SJCRH30 (cell line): ENCODE results near the gene CD72. TPM values are rescaled to one million over a fixed set of nuclear protein-coding genes. Genes with fewer than 3 reads are reported as not detected.

Source experiments
- DNase-seq, 2 experiments: peaks; one replicate each; pipeline ENCODE4 v3.0.0-alpha.2; 2015 to 2020
- H3K27ac ChIP-seq: fragments of 250-450 bp; sonication (Bioruptor Pico); 2 replicates; pipeline ENCODE4 v1.5.1; 2020; ENCODE audit warnings: mild to moderate bottlenecking, moderate library complexity
- H3K27me3 ChIP-seq: fragments of 250-450 bp; sonication (Bioruptor Pico); 2 replicates; pipeline ENCODE4 v1.5.1; 2020; ENCODE audit warnings: mild to moderate bottlenecking, moderate library complexity
- H3K36me3 ChIP-seq: fragments of 250-450 bp; sonication (Bioruptor Pico); 2 replicates; pipeline ENCODE4 v1.5.1; 2020; ENCODE audit warnings: mild to moderate bottlenecking, moderate library complexity
- H3K4me1 ChIP-seq: fragments of 250-450 bp; sonication (Bioruptor Pico); 2 replicates; pipeline ENCODE4 v1.5.1; 2020; ENCODE audit warnings: mild to moderate bottlenecking, moderate library complexity
- H3K4me3 ChIP-seq: fragments of 250-450 bp; sonication (Bioruptor Pico); 2 replicates; pipeline ENCODE4 v1.5.1; 2020; ENCODE audit warnings: mild to moderate bottlenecking, moderate library complexity
- H3K9me3 ChIP-seq: fragments of 250-450 bp; sonication (Bioruptor Pico); replicated peaks from 2 replicates; pipeline ENCODE4 v1.5.1; 2020; ENCODE audit warnings: mild to moderate bottlenecking, moderate library complexity
- total RNA-seq: library from RNA; depleted of rRNA; stranded (reverse); fragments of >200 nt; shearing (Covaris generic); gene quantifications from 2 replicates; pipeline ENCODE4 v1.2.3, GENCODE V29; 2014; rRNA removed

The CD72 gene, protein sequence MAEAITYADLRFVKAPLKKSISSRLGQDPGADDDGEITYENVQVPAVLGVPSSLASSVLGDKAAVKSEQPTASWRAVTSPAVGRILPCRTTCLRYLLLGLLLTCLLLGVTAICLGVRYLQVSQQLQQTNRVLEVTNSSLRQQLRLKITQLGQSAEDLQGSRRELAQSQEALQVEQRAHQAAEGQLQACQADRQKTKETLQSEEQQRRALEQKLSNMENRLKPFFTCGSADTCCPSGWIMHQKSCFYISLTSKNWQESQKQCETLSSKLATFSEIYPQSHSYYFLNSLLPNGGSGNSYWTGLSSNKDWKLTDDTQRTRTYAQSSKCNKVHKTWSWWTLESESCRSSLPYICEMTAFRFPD
- not detected in 2 replicates for total RNA-seq

DNA sequence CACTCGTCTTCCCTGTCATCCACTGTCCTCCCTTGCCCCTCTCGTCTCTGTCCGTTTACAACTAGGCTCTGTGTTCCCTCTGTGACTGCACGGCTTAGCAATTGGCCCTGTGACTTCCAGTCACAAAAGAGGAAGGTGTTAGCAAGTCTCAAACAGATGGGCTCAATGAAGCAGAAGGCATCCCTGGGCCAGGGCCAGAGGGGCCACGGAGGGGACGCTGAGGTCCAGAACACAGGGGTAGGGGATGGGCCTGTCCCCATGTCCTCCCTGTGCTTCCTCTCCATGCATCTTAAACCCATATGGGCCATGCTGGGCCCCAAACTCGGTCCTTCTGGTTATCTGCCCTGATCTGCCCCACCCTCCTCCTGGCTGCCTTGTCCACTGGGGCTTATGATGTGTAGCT lies at the start of gene CD72:
Gene CD72, minus strand, starts transcription at position 89 of the 403 bp plus-strand sequence. CDS start 110 bp downstream, outside the sequence.
- no peaks in the 10 kb centered on the region for H3K36me3 ChIP-seq
- no peaks in the 10 kb centered on the region for H3K9me3 ChIP-seq
- no peaks in the 10 kb centered on the region for H3K27me3 ChIP-seq
- H3K4me3 ChIP-seq, result no peak within 1 kb of the TSS
- no peak within 1 kb of the TSS for H3K27ac ChIP-seq
- H3K4me1 ChIP-seq, result peaks cover 4% of the 10 kb centered on the region; the same call in 1 of the 2 replicates
- no peak for DNase-seq

DNA sequence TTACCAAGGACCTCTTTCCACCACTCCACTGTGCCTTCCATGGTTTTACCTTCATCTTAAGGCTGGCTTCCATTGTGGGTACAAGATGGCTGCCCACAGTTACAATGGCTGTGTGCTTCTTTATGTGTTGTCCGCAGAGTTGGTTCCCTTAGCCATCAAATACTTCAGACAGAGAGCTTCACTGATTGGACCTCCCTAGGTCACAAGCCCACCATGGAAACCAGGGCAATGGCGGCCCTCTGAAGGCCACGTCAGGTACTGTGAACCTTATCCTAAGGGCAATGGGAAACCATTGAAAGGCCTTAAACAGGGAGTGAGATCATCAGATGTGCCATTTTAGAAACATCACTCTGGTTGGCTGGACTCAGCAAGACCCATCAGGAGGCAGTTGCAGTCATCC lies 49.7 kb upstream of the CD72 start:
- H3K27ac ChIP-seq, result no peak overlapping the region
- no peaks in the 10 kb centered on the region for H3K27me3 ChIP-seq
- H3K4me3 ChIP-seq, result no peak overlapping the region
- peaks cover 23% of the 10 kb centered on the region for H3K4me1 ChIP-seq
- no peak for DNase-seq
- H3K9me3 ChIP-seq, result no peaks in the 10 kb centered on the region
- H3K36me3 ChIP-seq, result no peaks in the 10 kb centered on the region

DNA sequence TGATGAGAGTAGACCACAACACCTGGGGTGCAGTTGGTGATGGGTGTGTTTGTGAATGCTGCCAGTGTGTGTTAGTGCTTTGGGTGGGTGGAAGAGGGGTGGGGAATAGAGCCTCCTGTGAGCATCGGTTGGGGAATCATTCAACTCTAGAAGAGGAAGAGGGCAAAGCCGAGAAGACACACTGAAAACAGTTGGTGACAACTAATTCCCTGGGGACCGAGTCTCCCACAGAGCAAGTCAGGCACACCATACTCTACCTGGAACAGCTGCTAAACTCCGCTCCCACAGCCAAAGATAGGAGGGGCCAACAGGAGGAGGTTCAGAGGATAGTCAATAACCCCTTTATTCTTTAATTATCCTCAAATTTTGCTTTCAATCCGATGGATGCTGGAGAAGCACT lies 48.3 kb upstream of the CD72 start:
- Histone ChIP-seq H3K27ac (no peak overlapping the region), H3K9me3 (no peaks in the 10 kb centered on the region), H3K27me3 (no peaks in the 10 kb centered on the region), H3K4me3 (no peak overlapping the region), H3K36me3 (no peaks in the 10 kb centered on the region), H3K4me1 (peaks cover 23% of the 10 kb centered on the region)
- DNase-seq, result no peak

DNA sequence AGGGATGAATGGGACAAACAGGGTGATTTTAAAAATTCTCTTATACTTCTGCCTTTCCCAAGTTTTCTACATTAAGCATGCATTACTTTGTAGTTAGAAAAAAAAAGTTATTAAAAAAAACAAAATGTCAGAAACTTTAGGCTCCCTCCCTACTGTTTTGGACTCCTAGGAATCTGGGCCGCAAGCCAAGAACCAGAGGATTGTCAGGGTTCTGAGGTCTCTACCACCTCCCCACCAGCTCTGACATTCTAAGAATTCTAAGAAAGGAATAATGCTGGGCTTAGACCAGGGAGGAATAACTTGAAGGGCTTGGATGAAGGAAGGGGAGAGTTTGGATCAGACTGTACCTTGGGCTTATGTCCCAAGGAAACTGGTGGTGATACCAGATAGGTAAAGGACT lies 47.8 kb upstream of the CD72 start:
- no peak overlapping the region for H3K27ac ChIP-seq
- H3K4me3 ChIP-seq, result no peak overlapping the region
- H3K36me3 ChIP-seq, result no peaks in the 10 kb centered on the region
- DNase-seq, result no peak
- H3K9me3 ChIP-seq, result no peaks in the 10 kb centered on the region
- H3K27me3 ChIP-seq, result no peaks in the 10 kb centered on the region
- peaks cover 23% of the 10 kb centered on the region for H3K4me1 ChIP-seq

DNA sequence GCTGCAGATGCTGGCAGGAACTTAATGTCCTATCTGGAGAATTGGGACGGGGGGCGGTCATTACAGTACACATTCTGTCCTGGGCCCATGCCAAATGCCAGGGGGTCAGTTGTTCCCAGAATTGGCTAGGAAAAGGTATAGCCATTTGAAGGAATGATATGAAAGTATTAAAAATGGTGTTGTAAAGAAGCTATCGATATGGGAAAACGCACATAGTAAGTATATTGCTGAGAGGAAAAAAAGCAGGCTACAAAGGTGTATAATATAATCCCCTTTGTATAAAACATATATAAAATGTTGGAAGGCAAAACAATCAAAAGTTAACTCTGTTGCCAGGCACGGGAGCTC lies 47.2 kb upstream of the CD72 start:
- no peak for DNase-seq
- H3K4me3 ChIP-seq, result peak overlapping the region; percentile 64
- H3K9me3 ChIP-seq, result no peaks in the 10 kb centered on the region
- H3K27ac ChIP-seq, result peak overlapping the region; percentile 72; the same call in 1 of the 2 replicates
- H3K27me3 ChIP-seq, result no peaks in the 10 kb centered on the region
- no peaks in the 10 kb centered on the region for H3K36me3 ChIP-seq
- H3K4me1 ChIP-seq, result peaks cover 23% of the 10 kb centered on the region

DNA sequence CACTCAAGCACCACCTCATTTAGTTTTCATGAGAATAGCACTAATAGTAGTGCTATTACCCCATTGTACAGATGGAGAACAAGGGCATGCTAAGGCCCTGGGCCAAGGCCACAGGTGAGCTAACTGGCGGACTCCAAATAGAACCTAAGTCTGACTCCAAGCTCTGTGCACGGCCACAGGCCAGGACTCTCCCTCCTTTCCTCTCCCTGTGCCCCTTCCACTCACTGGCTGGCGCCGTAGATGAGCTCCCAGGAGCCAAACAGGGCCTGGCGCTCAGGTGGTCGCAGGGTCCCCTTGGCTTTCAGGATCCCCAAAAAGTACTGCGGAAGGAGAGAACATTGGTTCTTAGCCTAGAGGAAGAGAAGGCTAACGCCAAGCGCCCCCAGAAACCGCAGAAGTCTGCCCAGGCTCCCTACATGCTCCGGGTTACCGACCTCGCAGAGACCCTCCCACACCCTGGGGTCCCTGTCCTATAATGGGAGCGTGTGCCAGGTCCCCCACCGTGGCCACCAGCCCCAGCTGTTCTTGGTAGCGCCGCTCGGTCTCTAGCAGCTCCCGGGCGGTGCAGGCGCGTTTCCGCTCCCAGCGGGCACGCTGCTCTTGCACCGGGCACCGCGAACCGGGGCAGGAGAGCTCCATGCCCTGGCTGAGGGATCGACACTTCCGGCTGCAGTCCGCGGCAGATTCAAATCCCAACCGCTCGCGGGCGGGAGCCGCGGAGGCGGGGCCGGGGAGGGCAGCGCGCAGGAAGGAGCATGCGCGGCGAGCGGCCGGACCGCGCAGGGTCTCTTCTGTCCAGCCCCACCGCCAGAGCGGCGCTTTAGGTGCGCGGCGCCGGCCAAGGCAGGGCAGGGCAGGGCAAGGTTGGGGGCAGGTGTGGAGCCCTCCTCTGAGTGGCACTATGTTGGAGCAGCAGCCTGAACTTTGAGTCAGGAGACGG lies 46.6 kb upstream of the CD72 start, which contains the start of gene ARHGEF39:
Gene ARHGEF39, minus strand, starts transcription at position 665 of the 940 bp plus-strand sequence. Its CDS starts 26 bp downstream, at position 639.
- H3K9me3 ChIP-seq, result no peaks in the 10 kb centered on the region
- H3K27ac ChIP-seq, result peak within 1 kb of the TSS; percentile 72
- H3K36me3 ChIP-seq, result no peaks in the 10 kb centered on the region
- H3K4me1 ChIP-seq, result peaks cover 20% of the 10 kb centered on the region
- H3K4me3 ChIP-seq, result peak within 1 kb of the TSS; percentile 64
- DNase-seq, result peak; percentile 85
- no peaks in the 10 kb centered on the region for H3K27me3 ChIP-seq

DNA sequence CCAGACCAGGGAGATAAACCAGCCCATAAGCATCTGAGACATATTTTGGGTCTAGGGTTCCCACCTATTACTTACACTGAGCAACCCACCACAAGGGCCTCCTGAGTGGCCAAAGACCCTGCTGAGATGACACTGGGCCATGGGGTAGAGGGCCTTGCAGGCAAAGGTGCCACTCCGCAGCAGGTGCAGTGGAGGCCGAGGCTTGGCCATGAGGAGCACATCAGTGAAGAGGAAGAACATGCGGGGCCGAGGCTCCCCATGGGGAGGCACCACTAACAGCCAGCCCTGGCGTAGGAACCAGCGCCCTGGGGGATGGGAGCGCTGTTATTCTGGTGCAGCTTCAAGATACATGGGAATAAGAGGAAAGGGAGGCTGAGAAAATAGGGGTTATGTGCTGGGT lies 44.2 kb upstream of the CD72 start:
- Histone ChIP-seq H3K4me3 (no peak overlapping the region), H3K36me3 (no peaks in the 10 kb centered on the region), H3K27ac (no peak overlapping the region), H3K4me1 (peaks cover 6% of the 10 kb centered on the region; the same call in 1 of the 2 replicates), H3K27me3 (no peaks in the 10 kb centered on the region), H3K9me3 (no peaks in the 10 kb centered on the region)
- DNase-seq, result no peak

DNA sequence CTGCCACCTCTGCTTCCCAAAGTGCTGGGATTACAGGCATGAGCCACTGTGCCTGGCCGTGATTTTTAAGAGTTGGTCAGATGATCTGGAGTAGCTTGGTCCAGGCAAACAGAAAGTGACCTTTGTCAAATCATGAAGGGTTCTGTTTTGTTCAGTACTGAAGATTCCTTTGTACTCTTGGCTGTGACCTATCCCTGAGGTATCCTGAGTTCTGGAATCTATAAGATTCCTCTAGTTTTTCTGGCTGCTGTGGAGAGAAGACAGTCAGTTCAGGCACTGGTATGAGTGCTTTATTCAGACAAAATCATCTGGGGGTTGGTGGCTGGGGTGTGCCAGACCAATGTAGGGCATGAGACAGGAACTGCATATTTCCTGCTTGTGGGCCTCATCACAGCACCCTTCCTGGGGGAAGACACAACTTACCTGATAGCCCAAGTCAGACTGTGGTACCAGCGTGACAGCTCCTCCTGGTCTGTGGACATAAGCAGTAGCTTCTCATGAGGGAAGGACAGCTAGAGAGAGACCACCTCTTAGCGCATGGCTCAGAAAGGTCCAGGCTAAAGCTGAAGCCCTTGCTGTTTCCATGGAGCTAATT lies 43.6 kb upstream of the CD72 start:
- Histone ChIP-seq H3K27ac (no peak overlapping the region), H3K9me3 (no peaks in the 10 kb centered on the region), H3K36me3 (no peaks in the 10 kb centered on the region), H3K4me1 (peaks cover 6% of the 10 kb centered on the region; the same call in 1 of the 2 replicates), H3K4me3 (no peak overlapping the region), H3K27me3 (no peaks in the 10 kb centered on the region)
- DNase-seq, result no peak

DNA sequence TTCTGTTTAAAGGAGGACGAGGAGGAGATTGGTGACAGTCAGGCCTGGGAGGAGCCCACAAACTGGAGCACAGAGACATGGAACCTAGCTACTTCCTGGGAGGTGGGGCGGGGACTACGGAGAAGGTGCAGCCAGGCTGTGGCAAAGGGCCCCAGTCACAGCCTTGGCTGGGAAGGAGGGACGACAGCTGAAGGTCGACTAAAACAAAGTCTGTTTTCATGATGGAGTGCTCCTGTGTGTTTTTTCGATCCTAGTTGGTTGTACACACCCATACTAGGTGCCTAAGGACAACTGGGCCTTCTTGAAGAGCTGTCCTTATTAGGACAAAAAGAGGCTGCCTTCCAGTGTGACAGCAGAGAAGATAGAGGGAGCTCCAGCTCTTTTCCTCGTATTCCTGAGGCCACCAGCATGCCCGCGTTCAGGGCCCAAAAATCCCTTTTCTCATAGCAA lies 42.8 kb upstream of the CD72 start:
- DNase-seq, result no peak
- Histone ChIP-seq H3K36me3 (no peaks in the 10 kb centered on the region), H3K27ac (no peak overlapping the region), H3K4me3 (no peak overlapping the region), H3K4me1 (peaks cover 2% of the 10 kb centered on the region; the same call in 1 of the 2 replicates), H3K9me3 (no peaks in the 10 kb centered on the region), H3K27me3 (no peaks in the 10 kb centered on the region)

DNA sequence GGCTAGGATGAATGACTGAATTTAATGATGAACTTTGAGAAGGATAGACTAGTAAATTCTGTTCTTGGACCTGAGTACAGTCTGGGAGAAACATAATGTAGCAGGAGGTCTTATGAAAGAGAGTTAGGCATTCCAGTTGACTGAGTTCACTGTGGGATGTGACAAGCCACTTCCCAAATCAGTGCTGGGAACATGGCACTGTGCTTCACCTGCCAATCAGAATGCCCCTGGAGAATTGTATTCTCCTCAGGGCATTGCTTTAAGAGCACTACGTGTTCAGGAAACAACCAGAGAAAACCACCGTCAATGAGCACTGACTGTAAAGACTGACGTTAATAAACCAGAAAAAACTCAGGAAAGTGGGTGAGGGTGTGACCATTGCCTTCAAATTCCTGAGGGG lies 41.1 kb upstream of the CD72 start:
- Histone ChIP-seq H3K9me3 (no peaks in the 10 kb centered on the region), H3K4me1 (no peaks in the 10 kb centered on the region; the same call in 1 of the 2 replicates), H3K36me3 (no peaks in the 10 kb centered on the region), H3K27ac (no peak overlapping the region), H3K4me3 (no peak overlapping the region; the same call in 1 of the 2 replicates), H3K27me3 (no peaks in the 10 kb centered on the region)
- DNase-seq, result no peak

DNA sequence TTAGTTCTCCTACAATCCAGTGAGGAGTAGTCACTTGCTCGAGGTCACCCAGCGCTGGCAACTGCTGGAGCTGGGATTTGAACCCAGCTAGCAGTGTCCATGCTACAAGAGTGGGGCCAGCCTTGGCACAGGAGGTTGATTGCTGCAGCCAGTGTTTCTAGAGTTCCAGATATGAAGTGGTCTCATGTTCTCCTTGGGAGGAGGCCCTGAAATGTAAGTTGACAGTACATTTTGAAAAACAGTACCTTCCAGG lies 40.7 kb upstream of the CD72 start:
- Histone ChIP-seq H3K27ac (0 out of 2 replicates have a peak overlapping the region, but pooled peaks have one; percentile 96), H3K36me3 (no peaks in the 10 kb centered on the region), H3K4me3 (peak overlapping the region; percentile 83), H3K9me3 (no peaks in the 10 kb centered on the region), H3K4me1 (no peaks in the 10 kb centered on the region), H3K27me3 (no peaks in the 10 kb centered on the region)
- peak in 1 of 2 experiments; percentile 34 for DNase-seq

DNA sequence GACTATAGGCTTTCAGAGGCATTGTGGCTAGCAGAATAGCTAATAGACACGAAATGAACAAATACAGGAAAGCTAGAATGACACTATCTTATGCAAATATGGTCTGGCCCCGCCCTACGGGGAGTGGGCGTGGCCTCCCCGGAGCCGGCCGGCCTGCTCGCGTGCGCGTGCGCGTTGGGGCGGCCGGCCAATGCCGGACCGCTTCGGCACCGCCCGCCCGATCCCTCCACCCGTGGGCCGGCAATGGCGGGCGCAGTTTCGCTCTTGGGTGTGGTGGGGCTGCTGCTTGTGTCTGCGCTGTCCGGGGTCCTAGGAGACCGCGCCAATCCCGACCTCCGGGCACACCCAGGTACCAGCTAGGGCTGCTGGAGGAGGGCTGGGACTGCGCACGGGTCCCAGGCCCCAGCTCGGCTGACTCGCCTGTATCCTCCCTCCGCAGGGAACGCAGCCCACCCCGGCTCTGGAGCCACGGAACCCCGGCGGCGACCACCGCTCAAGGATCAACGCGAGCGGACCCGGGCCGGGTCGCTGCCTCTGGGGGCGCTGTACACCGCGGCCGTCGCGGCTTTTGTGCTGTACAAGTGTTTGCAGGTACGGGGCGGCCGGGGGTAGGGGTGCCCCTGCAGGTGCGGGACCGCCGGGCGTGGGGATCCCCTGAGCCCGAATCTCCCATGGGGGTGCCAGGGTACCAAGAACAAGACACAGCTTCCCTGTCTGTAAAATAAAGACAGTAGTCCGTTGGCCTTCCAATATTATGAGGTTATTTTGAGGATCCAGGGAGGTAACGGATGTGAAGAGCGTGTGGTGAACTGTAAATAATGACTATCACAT lies 40.1 kb upstream of the CD72 start, which contains the start of gene CCDC107:
Gene CCDC107, plus strand, starts transcription at position 156 of the 831 bp plus-strand sequence. Its CDS starts 88 bp downstream, at position 244.
- Histone ChIP-seq H3K27me3 (no peaks in the 10 kb centered on the region), H3K27ac (peak within 1 kb of the TSS; percentile 96), H3K36me3 (no peaks in the 10 kb centered on the region), H3K4me1 (no peaks in the 10 kb centered on the region), H3K9me3 (no peaks in the 10 kb centered on the region), H3K4me3 (peak within 1 kb of the TSS; percentile 83)
- DNase-seq, result peak; percentile 78 to 88

DNA sequence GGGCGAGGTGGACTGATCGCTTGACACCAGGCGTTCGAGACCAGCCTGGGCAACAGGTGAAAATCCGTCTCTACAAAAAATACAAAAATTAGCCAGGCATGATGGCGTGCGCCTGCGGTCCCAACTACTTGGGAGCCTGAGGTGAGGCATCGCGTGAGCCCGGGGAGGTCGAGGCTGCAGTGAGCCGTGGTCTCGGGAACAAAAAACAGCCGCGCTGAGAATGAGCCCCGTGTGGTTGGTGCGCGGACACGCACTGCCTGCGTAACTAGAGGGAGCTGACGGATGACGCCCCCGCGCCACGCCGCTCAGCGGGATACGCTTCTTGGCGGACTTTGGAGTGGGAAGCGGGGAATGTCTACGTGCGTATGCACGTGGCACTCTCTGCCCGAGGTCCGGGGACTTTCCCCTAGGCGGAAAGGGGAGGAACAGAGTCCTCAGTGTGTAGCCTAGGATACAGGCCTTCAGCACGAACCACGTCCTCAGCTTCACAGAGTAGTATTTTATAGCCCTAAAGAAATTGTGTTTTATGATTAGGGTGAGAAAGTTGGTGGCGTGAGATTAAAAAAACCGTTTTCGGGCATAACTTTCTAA lies 39.4 kb upstream of the CD72 start, which contains the start of gene RMRP:
Gene RMRP, minus strand, starts transcription at position 474 of the 591 bp plus-strand sequence.
- no peaks in the 10 kb centered on the region for H3K4me1 ChIP-seq
- no peaks in the 10 kb centered on the region for H3K36me3 ChIP-seq
- no peaks in the 10 kb centered on the region for H3K27me3 ChIP-seq
- no peaks in the 10 kb centered on the region for H3K9me3 ChIP-seq
- peak; percentile 99 for DNase-seq
- H3K27ac ChIP-seq, result peak within 1 kb of the TSS; percentile 96
- H3K4me3 ChIP-seq, result peak within 1 kb of the TSS; percentile 83
